Stimulated activated CD4-positive, alpha-beta T cell treated with anti-CD3 and anti-CD28 coated beads, Interleukin-1b, Interleukin-23, amount 100 ng/mL, for 24 hours (primary cell): ENCODE results near the gene PET100.
"Not testable (repeated sequence)": the region's sequence is repeated elsewhere in the genome, so short reads cannot be mapped to it uniquely, and the experiment has no call there.

Experiments used
- DNase-seq, 4 experiments: peaks; one replicate each; pipeline ENCODE4 v3.0.0-alpha.2; 2020; ENCODE audit warnings: low read depth in 4 of 4, low spot score in 1 of 4

The PET100 gene

DNA sequence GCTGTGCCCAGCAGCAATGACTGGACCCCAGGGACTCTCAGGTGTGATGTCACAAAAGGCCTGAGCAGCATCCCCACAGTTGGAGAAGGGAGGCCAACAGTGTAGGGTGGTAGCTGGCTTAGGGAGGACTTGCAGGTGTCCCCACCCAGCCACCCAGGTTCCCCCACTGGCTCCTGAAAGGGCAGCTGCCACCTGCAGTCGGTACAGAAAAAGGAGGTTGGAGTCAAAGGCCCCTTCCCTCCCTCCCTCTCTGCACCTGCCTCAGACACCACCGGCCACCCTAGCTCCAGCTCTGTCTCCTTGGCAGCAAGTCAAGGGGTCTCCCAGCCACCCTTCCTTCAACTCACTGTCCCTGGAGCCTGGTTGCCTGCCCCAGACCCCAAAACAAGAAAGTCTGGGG, 4.1 kb downstream of the PET100 start, which contains the start of gene PCP2:
PCP2 (minus strand) TSS at position 22 of the 400 bp plus-strand sequence. CDS start 262 bp downstream, outside the sequence.
- DNase-seq, result no peak

DNA sequence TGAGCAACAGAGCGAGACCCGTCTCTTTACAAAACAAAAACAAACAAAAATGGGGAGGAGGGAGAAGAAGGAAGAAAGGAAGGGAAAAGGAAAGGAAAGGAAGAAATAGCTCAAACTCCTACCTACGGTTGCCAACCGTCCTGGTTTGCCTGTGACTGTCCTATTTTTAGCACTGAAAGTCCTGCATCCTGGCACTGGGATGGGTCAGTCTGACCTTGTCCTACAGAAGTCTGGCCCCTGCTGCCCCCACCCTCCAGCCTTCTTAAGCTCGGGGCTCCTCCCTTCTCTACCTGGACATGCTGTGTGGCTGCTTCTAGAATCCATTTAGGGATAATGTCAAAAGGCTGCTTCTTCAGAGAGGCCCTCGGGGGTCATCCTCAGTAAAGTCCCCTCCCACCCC, 6.1 kb downstream of the PET100 start:
- DNase-seq, result no peak

DNA sequence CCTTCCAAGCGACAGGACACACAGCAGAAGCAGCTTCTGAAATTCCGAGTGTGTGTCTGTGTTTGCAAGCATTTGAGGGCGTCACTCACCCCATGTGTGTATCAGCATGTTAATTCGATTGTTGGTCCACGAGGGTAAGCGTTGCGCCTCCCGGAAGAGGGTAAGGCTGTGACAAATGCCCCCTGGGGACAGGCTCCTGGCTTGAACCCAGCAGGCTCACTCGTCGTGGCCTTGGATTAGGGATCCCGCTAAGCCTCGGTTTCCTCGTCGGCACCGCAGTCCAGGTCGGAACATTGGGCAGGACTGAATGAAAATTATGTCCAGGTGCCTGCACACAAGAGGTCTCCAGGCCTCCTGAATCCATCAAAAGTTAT, 6.7 kb downstream of the PET100 start:
- no peak for DNase-seq

DNA sequence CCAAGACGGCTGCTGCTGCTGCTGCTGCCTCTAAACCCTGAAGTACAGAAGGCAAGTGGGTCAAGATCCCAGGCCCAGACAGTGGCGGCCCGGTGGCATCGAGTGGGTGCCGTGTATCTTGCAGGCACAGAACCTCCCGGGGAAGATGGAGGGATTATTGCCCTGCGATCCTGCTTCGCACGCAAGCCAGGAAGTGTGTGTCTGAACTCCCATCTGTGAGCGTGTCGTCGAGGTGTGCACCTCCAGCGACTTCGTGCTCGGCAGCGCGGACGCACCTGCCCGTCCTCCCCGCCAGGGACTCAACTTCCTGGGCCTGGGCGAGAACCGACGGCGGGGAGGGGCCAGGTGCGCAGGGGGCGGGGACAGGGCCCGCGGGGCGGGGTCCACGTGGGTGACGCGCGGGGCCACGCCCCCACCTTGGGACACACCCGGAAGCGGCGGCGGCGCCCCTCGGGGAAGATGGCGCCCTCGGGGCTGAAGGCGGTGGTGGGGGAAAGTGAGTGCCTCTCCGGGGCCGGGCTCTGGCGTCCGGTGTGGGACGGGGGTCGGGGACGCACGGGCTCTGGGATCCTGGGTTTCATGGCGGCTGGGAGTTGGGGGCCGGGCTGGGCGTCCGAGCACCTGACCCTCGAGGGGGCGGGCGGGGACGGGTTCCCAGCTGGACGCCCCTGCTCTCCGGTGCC, 7.2 kb downstream of the PET100 start, which contains the start of gene STXBP2:
STXBP2 (plus strand) TSS at position 420 of the 683 bp plus-strand sequence; CDS start at position 460, 40 bp downstream.
- peak; percentile 77 to 94 (median 85) for DNase-seq

DNA sequence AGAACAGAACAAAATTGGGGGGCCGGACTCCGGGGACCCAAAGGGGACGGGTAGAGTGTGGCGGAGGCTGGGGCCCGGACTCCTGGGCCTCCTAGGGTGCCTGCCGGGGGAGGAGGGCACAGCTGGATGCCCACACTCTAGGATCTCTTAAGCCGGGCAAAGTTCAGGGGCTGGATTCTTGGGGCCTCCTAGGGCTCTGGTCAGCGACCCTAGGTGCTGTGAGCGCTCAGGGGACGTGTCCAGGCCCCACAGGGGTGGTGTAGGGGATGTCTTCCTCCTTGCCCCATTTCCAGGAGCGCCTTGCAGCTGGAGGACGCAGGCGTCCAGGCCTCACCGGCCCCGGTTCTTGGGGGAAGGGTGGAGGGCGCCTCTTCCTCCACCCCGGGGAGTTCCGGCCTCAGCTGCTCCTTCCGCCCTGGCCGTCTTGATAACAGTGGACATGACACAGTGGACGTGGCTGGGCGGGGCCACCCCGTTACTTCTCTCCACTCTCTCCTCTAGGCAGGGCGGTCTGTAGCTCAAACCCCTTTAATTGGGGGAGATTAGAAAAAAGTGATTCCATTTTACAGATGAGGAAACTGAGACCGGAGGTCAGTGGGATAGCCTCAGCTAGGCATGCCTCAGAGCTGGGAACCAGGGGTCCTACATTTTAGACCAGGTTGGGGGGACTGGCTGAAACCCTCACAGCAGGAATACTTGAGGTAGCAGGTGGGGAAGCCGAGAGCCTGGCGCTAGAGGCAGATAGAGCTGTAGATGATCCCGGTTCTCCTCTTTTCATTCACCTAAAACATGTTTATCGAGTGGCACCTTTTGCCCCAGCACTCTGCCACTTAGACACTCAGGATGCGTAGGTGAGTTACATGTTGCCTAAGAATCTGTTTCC, 8.0 kb downstream of the PET100 start:
- DNase-seq, result no peak

DNA sequence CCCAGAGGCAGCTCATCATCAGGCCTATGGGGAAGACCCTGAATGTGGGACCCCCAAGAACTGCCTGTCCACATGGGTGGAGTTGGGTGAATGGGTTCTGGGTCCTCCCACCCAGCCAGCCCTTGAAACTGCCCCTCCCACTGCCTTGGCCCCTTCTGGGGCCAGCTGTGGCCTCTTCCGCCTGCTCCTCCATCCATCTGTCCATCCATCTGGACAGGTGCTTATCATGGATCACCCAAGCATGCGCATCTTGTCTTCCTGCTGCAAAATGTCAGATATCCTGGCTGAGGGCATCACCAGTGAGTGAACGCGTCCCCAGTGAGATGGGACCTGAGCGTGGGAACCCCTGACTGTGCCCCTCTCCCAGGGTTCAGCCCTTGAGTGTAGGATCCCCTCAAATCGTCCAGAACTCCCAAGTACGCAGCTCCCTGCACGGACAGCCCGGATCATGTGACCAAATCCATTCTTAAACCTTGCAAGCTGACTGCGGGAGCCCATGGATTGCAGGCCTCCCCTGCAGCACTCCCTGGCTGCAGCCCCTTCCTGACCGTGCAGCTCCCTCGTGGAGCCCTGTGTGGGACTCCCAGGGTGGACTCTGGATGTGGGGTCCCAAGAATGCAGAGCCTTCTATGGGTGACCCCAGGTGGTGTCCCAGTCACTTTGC, 9.3 kb downstream of the PET100 start:
- no peak for DNase-seq

DNA sequence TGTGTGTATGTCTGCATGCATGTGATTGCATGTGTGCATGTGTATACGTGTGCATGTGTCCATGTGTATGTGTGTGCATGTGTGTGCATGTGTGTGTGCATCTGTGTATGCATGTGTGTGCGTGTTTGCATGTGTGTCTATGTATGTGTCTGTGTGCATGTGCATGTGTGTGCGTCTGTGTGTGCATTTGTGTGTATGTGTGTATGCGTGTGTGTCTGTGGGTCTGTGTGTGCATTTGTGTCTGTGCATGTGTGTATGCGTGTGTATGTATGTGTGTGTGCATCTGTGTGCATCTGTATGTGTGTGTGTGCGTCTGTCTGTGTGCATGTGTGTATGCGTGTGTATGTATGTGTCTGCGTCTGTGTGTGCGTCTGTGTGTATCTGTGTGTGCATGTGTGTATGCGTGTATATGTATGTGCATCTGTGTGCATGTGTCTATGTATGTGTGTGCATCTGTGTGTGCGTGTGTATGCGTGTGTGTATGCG, 10.3 kb downstream of the PET100 start:
- DNase-seq, result no peak

DNA sequence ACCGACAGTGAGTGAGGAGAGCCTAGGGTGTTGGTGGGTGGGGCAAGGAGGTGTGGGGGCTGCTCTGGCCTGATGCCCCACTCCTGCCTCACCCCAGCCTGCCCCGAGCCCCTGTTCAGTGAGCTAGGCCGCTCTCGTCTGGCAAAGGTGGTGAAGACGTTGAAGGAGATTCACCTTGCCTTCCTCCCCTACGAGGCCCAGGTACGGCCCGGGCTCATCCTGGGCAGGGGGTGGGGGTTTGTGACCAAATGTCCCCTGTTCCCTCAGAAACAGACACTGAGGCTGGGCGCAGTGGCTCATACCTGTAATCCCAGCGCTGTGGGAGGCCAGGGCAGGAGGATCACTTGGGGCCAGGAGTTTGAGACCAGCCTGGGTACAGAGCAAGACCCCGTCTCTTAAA, 11.2 kb downstream of the PET100 start:
- no peak for DNase-seq

DNA sequence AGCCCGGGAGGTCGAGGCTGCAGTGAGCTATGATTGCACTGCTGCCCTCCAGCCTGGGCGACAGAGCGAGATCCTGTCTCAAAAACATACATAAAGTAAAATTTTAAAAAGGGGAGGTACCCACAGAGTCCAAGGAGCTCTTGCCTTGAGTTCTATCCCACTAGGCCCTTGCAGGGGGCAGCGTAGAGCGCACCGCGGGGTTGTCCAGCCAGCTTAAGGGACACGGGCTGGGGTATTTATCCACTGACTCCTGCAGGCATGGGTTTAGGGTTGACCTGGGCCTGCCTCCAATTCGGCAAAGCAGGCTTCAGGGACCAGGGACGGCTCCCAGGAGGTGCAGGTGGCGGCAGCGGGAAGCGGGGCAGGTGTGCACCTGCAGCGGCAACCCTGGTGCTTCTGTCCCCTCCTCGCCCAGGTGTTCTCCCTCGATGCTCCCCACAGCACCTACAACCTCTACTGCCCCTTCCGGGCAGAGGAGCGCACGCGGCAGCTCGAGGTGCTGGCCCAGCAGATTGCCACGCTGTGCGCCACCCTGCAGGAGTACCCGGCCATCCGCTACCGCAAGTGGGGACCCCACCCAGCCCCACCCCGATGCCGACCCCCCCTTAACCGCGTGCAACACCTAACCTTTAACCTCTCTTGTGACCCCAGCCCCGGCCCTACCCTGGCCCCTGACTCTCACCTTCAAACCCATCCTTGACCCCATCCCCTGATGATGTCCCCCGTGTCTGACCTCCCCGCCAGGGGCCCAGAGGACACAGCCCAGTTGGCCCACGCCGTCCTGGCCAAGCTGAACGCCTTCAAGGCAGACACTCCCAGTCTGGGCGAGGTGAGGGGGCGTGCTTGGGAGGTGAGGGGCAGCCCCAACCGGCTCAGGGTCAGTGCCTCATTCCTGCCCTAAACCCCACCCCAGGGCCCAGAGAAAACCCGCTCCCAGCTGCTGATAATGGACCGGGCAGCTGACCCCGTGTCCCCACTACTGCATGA, 12.0 kb downstream of the PET100 start:
- no peak for DNase-seq

DNA sequence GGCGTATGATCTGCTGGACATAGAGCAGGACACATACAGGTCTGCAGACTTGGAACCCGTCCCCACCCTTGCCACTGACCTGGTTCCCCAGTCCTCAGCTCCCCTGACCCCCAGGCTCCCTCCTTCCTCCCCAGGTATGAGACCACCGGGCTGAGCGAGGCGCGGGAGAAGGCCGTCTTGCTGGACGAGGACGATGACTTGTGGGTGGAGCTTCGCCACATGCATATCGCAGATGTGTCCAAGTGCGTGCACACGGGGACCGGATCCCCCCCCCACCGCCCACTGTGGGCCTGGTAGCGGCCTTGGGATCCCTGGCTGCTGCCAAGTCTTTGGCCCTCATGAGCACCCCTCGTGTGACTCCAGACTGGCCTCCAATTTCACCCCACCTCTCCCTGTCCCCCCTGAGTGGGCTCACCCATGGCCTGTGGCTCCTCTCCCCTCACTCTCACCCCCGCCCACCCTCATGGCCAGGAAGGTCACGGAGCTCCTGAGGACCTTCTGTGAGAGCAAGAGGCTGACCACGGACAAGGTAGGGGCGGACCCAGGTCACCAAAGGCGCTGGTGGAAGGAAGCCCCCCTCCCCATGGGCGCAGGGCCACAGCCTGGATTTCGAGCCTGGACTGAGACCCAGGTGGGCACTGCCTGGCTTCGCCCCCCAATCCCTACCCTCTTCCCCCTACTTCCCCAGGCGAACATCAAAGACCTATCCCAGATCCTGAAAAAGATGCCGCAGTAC, 12.9 kb downstream of the PET100 start:
- no peak for DNase-seq

DNA sequence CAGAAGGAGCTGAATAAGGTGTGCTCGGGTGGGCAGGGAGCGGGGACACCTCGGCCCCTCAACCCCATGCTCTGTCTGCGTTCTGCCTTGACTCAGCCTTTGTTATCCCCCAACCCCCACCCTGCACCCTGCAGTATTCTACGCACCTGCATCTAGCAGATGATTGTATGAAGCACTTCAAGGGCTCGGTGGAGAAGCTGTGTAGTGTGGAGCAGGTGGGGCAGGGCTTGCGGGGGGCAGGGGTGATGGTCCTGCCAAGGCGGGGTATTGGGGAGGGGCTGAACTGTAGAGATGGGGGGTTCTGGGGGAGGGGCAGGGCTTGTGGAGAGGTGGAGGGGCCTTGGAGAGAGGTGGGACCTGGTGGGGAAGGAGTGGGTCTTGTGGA, 13.4 kb downstream of the PET100 start:
- no peak for DNase-seq

DNA sequence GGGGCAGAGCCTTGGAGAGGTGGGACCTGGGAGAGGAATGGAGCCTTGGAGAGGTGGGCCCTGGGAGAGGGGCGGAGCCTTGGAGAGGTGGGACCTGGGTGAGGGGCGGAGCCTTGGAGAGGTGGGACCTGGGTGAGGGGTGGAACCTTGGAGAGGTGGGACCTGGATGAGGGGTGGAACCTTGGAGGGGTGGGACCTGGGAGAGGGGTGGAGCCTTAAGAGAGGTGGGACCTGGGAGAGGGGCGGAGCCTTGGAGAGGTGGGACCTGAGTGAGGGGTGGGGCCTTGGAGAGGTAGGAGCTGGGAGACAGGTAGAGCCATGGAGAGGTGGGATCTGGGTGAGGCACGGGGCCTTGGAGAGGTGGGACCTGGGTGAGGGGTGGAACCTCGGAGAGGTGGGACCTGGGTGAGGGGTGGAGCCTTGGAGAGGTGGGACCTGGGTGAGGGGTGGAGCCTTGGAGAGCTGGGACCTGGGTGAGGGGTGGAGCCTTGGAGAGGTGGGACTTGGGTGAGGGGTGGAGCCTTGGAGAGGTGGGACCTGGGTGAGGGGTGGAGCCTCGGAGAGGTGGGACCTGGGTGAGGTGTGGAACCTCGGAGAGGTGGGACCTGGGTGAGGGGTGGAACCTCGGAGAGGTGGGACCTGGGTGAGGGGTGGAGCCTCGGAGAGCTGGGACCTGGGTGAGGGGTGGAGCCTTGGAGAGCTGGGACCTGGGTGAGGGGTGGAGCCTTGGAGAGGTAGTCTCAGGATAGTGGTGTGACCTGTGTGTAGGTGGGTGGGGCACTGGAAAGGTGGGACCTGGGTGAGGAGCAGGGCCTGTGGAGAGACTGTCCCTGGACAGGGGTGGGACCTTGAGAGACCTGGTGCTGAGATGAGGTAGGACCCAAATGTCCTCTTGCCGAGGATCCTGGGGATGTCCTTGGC, 14.3 kb downstream of the PET100 start:
- DNase-seq, result not testable (repeated sequence)

DNA sequence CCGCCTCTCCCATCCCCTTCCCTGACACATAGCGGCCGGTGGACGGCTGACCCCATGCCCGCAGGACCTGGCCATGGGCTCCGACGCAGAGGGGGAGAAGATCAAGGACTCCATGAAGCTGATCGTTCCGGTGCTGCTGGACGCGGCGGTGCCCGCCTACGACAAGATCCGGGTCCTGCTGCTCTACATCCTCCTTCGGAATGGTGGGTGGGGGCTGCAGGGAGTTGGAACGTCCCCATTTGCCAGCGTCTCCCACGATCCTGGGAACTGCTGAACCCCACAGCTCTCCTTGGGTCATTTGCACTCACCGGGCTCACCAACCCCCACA, 14.9 kb downstream of the PET100 start:
- DNase-seq, result no peak

DNA sequence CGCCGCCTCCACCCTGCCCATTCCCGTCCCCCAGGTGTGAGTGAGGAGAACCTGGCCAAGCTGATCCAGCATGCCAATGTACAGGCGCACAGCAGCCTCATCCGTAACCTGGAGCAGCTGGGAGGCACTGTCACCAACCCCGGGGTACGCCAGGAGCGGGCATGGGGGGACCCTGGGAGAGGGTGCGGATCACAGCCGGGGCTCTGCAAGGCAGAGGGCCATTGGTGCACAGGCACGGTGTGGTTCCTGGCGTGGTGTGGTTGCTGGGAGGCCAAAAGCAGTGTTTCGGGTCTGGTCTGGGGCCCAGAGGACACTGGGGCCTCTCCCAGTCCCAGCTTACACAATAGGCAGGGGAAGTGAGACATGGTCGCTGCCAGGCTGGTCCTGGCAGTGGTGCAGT, 15.6 kb downstream of the PET100 start:
- no peak for DNase-seq

DNA sequence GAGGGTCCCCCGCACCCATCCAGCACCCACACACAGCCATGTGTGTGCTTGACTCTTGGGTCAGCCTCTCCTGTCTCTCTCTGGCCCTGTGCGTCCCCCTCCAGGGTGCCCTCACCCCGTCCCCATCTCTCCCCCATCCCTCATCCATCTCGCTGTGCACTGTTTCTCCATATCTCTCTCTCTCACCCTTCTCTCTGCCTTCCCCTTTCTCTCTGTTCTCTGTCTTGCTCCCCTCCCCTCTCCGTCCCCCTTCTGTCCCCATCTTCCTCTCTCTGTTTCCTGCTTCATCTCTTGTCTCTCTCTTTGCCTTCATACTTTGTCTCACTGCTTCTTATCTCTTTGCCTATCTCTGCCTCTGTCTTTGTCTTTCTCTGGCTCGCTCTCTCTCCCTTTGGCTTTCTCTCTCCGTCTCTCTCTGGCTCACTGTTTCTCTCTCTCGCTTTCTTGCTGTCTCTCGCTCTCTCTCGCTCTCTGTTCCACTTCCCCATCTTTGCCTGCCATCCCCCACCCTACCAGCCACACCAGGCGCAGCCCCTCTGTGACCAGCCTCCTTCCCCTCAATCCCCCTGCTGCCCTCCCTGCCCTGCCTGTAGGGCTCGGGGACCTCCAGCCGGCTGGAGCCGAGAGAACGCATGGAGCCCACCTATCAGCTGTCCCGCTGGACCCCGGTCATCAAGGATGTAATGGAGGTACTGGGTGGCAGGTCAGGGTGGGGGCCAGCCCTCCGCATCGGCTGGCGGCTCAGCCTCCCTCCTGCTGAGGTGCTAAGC, 16.2 kb downstream of the PET100 start:
- no peak for DNase-seq

DNA sequence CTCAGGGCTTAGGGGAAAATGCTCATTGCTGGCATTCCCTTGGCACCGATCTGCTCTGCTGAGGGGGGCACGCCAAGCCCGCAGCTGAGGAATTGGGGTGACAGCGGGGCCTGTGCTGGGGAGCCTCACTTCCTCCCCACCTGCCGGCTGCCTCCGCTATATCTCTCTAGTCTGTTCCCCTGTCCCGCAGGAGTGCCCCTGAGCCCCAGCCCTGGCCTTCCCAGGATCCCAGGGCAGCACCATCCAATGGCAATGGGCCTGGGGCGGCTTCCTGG, 16.8 kb downstream of the PET100 start:
- DNase-seq, result no peak

DNA sequence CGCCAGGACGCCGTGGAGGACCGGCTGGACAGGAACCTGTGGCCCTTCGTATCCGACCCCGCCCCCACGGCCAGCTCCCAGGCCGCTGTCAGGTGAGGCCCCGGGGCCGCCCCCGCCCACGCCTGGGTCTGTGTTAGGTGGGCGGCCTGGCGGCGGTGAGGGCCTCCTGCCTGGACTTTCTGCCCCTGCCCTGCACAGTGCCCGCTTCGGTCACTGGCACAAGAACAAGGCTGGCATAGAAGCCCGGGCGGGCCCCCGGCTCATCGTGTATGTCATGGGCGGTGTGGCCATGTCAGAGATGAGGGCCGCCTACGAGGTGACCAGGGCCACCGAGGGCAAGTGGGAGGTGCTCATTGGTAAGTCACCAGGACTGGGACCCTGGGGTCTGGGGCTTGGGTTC, 17.6 kb downstream of the PET100 start:
- DNase-seq, result no peak

DNA sequence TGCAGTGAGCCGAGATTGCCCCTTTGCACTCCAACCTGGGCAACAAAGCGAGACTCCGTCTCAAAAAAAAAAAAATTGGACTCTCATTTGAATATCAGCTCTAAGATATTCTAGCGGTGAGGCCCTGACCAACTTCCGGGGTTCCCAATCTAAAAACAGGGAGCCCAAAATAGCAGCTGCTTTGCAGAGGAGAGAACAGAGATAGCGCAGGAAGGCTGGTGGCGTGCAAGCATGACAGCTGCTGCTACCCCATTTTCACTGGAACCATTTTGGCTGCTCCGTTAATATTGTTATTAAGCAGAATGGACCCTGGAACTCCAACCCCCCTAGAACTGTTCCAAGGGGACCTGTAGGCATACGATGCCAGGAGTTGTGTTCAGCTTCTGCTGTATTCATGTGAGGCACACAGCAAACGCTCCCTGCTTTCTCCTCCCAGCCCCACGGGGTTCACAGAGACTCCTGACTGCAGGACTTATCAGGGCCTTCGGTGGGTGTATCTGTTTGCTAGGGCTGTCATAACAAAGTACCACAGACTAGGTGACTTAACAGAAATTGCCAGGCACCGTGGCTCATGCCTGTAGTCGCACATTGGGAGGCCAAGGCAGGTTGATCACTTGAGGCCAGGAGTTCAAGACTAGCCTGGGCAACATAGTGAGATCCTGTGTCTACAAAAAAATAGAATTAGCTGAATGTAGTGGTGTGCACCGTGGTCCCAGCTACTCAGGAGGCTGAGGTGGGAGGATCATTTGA, 18.8 kb downstream of the PET100 start:
- DNase-seq, result no peak
